Measurements from ENCODE around the gene PACSIN1.

PACSIN1 gene, protein sequence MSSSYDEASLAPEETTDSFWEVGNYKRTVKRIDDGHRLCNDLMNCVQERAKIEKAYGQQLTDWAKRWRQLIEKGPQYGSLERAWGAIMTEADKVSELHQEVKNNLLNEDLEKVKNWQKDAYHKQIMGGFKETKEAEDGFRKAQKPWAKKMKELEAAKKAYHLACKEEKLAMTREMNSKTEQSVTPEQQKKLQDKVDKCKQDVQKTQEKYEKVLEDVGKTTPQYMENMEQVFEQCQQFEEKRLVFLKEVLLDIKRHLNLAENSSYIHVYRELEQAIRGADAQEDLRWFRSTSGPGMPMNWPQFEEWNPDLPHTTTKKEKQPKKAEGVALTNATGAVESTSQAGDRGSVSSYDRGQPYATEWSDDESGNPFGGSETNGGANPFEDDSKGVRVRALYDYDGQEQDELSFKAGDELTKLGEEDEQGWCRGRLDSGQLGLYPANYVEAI

GRCh38 chr6:34465531-34466241, at the start of gene PACSIN1:
Gene PACSIN1, plus strand, starts transcription at chr6:34466076. Its CDS starts 60,230 bp downstream, at chr6:34526306.
- H3K4me3 ChIP-seq (ENCODE audit: low read length), result peak within 1 kb of the TSS; percentile 47
- DNase-seq (ENCODE audit: low read depth), result no peak
- TF ChIP-seq, protein P1, sequence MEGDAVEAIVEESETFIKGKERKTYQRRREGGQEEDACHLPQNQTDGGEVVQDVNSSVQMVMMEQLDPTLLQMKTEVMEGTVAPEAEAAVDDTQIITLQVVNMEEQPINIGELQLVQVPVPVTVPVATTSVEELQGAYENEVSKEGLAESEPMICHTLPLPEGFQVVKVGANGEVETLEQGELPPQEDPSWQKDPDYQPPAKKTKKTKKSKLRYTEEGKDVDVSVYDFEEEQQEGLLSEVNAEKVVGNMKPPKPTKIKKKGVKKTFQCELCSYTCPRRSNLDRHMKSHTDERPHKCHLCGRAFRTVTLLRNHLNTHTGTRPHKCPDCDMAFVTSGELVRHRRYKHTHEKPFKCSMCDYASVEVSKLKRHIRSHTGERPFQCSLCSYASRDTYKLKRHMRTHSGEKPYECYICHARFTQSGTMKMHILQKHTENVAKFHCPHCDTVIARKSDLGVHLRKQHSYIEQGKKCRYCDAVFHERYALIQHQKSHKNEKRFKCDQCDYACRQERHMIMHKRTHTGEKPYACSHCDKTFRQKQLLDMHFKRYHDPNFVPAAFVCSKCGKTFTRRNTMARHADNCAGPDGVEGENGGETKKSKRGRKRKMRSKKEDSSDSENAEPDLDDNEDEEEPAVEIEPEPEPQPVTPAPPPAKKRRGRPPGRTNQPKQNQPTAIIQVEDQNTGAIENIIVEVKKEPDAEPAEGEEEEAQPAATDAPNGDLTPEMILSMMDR (conservative IDR thresholded peaks at IDR 0.05; ENCODE audit: low read depth, low read length), result no peak

- TF ChIP-seq, protein P1 (conservative IDR thresholded peaks at IDR 0.05; ENCODE audit: low read depth, low read length), result no peak
- DNase-seq (ENCODE audit: low read depth), result no peak
- H3K4me3 ChIP-seq (ENCODE audit: low read length), result no peak overlapping the region
Measured at GRCh38 chr6:34416877-34417371, 49.0 kb upstream of the PACSIN1 start.

DNA sequence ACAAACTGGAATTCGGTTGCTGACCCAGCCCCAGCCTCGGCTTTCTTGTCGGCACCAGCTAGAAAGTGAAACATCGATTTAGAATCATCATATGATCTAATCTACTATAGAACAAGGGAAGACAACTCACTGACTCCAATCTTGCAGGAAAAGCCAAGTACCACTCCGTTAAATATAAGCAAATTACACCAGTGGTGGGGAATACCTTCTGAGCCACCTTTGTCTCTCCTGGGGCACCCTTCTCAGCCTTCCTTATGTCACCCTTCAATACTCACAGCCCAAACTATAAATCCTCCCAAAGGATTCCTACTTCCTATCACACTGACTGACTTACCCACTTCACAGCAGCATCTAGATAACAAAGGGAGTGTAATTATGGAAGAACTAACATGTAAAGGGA, 47.5 kb upstream of the PACSIN1 start:
- TF ChIP-seq, protein P1 (conservative IDR thresholded peaks at IDR 0.05; ENCODE audit: low read depth, low read length), result no peak
- no peak overlapping the region for H3K4me3 ChIP-seq (ENCODE audit: low read length)
- DNase-seq (ENCODE audit: low read depth), result no peak

DNA sequence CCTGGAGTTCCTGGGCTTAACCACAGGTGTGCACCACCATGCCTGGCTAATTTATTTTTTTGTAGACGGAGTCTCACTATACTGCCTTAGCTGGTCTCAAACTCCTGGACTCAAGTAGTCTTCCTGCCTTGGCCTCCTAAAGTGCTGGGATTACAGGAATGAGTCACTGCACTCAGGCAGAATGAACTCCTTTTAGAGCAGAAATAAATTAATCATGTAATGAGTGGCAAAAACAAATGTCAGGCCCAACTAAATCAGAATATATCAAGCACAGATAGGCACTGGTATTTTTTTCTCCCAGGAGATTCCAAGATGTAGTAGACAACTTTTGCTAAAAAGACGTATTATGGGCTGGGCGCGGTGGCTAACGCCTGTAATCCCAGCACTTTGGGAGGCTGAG, 42.6 kb upstream of the PACSIN1 start:
- no peak for DNase-seq (ENCODE audit: low read depth)
- H3K4me3 ChIP-seq (ENCODE audit: low read length), result no peak overlapping the region
- TF ChIP-seq, protein P1 (conservative IDR thresholded peaks at IDR 0.05; ENCODE audit: low read depth, low read length), result no peak

GRCh38 chr6:34424200-34425131, 41.4 kb upstream of the PACSIN1 start:
- peak overlapping the region; percentile 84 for H3K4me3 ChIP-seq (ENCODE audit: low read length)
- DNase-seq (ENCODE audit: low read depth), result no peak
- TF ChIP-seq, protein P1 (conservative IDR thresholded peaks at IDR 0.05; ENCODE audit: low read depth, low read length), result no peak

DNA sequence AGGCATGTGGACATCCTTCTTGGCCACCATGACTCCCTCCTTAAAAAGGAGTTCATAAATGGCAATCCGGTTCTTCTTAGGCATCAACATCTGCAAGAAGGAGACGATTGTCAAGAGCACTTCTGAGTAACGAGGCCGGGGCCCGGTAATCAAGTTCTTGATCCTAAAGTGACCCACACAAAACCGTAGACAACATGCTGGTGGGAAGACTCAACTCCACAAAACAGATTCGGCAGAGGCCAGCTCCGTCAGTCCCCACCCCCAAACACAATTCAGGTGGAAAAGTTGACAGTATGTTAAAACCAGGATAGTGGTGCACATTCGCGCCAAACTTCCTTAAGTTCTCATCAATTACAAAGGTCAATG, 40.8 kb upstream of the PACSIN1 start:
- TF ChIP-seq, protein P1 (conservative IDR thresholded peaks at IDR 0.05; ENCODE audit: low read depth, low read length), result no peak
- peak overlapping the region; percentile 84 for H3K4me3 ChIP-seq (ENCODE audit: low read length)
- no peak for DNase-seq (ENCODE audit: low read depth)

Measured in retinal pigment epithelial cell (primary cell).